ENCODE results near the gene DRC7. TPM values are rescaled to one million over a fixed set of nuclear protein-coding genes. Genes with fewer than 3 reads are reported as not detected.
A peak's percentile ranks its signal among the peaks of the same experiment; 100 is the strongest.
"Not testable (repeated sequence)": the region's sequence is repeated elsewhere in the genome, so short reads cannot be mapped to it uniquely, and the experiment has no call there.

The DRC7 gene
- total RNA-seq, 2 donors from 2014 or later, result not detected

DNA sequence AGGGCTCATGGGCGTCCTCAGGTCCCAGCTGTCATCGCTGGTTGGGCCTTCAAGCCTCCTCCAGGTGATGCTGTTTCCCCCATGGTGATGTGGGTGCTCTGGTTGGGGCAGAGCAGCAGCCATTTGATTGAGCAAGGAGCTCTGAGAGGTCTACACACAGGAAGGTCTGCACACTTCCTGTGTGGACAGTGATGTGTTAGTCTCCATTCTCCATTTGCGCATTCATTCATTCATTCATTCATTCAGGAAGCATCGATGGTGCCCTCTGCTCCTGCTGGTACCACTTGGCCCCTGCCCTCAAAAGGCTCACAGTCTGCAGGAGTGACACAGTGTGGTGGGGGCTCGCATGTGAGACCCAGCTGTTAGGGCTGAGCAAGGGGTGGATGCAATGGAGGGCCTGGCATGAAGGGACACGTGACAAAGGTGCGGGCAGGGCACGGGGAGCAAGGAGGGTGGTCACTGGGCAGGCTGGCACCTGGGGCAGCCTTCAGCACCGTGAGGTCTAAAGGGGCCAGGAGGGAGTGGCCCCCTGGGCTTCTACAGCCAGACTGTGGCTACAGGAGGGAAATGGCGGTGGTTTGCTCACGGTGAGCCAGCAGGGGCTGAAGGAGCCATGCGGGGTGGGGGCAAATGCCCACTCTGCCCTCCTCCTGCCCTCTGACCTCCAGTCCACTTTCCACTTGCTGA is 25.0 kb upstream of the DRC7 start:
- intact Hi-C loops (cut with DNase I), result loop anchor here in 1 of 2 donors (10.0 kb wide), 1 partner anchor 45 kb away; no protein-coding TSS in a partner anchor
- ATAC-seq (no peak), DNase-seq (no peak)

DNA sequence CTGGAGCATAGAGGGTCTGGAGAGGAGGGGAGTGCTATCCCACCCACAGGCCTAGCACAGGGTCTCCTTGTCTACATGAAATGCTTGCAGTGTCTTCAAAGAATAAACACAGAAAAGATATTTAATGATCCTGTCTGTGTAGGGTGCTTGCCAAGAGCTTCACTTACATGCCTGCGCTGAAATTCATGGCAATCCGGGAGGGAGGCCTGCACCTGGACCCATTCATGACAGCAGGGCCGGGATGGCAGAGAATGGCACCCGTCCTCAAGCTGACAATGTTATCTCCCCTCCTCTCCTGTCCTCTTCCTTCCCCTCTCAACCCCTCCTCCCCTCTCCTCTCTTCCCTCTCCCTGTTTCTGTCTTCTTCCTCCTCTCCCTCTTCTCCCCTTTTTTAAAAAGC is 24.4 kb upstream of the DRC7 start:
- intact Hi-C loops (cut with DNase I), result no loop called here
- no peak for DNase-seq
- no peak for ATAC-seq

- ATAC-seq; intact Hi-C loops (cut with DNase I); DNase-seq: not testable (repeated sequence)
These were observed 23.2 kb upstream of the DRC7 start for GRCh38 chr16:57671451-57671850.

GRCh38 chr16:57672416-57672815 is 22.2 kb upstream of the DRC7 start:
- DNase-seq (no peak), ATAC-seq (no peak)
- intact Hi-C loops (cut with DNase I), result no loop called here

- no peak for ATAC-seq
- intact Hi-C loops (cut with DNase I), result no loop called here
- DNase-seq, result no peak
These were observed 21.8 kb upstream of the DRC7 start for GRCh38 chr16:57672824-57673223.

DNA sequence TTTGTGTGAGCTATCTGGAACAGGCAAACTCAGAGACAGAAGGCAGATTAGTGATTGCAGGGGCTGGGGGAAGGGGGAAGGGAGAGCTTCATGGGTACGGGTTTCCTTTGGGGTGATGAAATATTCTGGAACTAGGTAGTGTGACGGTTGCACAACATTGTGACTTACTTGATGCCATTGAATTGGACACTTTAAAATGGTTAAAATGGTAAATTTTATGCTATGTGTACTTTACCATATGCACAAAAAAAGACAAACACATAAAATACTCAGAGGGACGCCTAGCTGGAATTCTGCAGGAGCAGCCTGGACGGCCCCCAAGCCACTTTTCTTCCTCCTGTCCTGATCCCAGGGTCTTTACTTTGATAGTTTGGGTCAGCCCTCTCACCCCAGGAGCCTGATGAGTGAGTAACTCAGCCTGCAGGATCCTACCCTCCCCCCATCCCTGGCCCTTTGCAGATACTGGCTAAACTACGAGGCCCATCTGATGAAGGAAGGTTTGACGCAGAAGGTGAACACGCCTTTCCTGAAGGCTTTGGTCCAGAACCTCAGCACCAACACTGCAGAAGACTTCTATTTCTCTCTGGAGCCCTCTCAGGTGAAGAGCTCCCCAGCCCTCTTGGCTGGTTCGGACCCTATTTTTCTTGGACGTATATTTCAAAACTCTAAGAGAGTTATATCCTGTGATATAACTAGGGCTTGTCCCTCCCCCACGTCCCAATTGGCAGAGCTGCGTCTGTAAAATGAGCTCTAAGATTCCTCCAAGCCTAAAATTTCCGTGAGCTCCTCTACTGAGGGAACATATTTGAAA is 18.7 kb upstream of the DRC7 start:
- ATAC-seq (peak in 1 of 2 donors; percentile 69), DNase-seq (peak; percentile 44)
- intact Hi-C loops (cut with DNase I), result no loop called here

- DNase-seq, result no peak
- intact Hi-C loops (cut with DNase I), result no loop called here
- ATAC-seq, result no peak
These were observed 18.0 kb upstream of the DRC7 start for GRCh38 chr16:57676553-57677085.

DNA sequence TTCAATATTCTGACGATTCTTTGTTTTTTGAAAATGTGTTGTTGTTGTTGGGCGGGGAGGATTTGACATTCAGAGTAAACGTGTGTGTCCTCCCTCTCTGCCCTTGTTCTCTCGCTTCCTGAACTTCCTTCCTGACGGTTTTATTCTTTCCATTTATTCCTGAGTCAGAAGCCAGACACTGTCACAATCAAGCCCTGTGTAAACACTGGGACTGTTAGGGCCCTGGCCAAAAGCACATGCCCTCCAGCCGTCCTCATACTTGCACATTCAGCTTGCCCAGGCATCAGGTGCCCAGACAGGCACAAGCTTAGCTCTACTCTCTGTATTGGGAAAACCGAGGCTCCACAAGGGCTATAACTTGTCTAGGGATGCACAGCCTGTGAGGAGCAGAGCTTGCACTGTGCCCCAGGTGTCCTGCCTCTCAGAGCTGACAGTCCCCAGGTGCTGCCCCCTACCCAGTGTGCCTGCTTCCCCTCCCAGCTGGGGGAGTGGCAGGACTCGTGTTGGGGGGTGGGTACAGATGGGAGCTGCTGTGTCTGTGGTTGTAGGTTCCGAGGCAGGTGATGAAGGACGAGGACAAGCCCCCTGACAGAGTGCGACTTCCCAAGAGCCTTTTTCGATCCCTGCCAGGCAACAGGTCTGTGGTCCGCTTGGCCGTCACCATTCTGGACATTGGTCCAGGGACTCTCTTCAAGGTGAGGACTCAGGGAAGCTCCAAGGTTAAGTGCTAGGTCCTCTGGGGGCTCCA is 16.8 kb upstream of the DRC7 start:
- intact Hi-C loops (cut with DNase I), result no loop called here
- DNase-seq (no peak), ATAC-seq (peak in 1 of 2 donors; percentile 33)

DNA sequence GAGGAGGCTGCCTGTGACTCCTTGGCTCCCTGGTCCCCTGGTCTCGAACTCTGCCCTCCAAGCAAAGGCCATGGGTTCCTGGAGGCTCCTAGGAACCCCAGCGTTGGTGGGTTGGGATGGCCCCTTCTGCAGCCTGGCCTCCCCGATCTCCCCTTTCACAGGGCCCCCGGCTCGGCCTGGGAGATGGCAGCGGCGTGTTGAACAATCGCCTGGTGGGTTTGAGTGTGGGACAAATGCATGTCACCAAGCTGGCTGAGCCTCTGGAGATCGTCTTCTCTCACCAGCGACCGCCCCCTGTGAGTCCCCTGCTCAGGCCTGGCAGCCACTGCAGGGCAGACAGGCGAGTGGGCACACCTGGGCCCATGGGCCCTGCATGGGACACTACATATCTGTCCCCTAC is 15.6 kb upstream of the DRC7 start:
- no peak for DNase-seq
- intact Hi-C loops (cut with DNase I), result no loop called here
- no peak for ATAC-seq

GRCh38 chr16:57679767-57680482 is 14.7 kb upstream of the DRC7 start:
- ATAC-seq (no peak), DNase-seq (no peak)
- intact Hi-C loops (cut with DNase I), result no loop called here

DNA sequence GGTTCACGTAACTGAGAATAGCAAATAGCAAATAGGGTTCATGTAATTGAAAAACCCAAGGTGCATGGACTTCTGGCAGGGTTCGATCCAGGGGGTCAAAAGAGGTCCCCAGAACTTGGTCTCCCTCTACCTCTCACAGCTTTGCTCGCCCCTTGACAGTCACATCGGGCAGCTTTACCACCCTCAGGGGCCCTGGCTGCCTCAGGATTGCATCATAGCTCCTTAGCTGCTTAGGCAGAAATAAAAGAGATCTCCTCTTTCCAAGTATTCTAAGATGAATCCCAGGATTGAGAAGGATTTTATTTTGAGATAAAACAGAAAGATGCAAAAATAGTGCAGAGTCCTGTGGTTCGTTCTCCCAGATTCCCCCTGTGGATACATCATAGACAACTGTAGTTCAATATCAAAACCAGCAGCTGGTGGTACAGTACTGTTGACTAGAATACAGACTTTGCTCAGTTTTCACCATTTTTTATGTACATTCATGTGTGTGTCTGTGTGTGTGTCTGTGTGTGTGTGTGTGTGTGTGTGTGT is 13.7 kb upstream of the DRC7 start:
- intact Hi-C loops (cut with DNase I), result no loop called here
- DNase-seq, result no peak
- ATAC-seq, result no peak

DNA sequence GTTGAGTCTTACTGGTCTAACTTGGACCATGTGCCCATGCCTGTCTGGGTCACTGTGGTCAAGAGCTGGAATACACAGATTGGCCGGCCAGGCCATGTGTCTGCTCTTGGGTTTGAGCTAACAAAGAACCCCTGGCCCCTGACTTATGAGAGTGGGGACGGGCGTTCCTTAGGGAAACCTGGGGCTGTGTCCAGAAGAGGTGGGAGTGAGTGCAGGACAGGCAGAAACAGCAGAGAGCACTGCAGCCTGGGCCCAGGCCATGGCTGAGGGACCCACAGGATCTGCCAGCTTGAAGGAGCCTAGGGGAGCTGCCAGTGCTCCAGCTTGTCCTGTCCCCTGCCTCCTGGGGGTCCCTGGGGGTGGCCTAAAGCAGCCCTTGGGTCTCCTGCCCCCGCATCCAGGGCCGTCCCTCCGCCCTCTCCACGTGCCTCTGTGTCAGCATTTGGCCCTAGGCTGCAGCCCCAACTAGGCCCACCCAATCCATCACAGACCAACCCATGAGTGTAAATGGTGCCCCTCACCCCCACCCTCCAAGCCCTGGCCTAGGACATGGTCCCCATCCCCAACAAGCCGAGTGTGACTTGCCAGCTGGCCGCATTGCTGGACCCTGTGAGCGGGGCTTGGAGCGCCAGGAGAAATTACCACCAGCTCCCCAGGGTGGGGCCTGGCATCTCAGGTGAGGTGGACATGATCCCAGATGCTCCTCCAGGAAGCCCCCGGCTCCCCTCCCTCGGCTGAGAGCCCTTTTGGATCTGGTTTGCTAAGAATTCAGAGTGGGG is 12.5 kb upstream of the DRC7 start:
- intact Hi-C loops (cut with DNase I), result no loop called here
- ATAC-seq, result no peak
- no peak for DNase-seq

DNA sequence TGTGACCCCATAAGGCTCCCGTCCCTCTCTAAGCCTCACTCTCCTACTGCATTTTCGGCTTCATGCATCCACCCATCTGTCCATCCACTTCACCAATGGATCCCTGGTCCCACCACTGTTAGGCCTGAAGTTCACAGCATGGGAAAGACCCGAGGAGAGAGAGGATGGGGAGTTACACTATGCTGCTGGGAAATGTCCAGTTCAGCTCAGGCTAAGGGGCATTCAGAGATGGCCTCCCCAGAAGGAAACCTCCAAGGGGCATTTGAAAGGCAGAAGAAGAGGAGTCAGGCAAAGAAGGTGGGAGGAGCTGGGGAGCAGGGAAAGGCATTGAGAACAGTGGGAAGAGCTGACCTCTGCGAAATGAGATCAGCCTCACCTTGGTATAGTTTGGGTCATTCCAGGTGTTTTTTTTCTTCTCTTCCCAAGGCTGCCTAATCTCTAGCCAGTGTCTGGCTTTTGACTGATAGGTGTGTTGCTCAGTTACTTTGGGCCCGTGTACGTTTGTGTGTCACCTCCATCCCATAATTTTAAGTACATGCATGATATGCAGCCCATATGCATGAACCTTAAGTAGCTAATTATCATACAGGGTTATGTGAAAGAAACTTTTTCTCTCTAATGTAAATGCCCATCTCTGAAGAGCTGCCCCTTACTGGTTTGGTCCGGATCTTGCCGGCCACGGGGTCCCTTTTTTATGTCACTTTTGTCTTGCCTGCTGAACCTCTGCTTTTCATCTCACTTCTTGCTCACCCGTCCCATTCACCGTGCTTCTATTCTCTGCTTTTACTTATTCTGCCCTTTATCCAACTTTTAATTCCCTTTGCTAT is 11.6 kb upstream of the DRC7 start:
- intact Hi-C loops (cut with DNase I), result no loop called here
- no peak for ATAC-seq

DNA sequence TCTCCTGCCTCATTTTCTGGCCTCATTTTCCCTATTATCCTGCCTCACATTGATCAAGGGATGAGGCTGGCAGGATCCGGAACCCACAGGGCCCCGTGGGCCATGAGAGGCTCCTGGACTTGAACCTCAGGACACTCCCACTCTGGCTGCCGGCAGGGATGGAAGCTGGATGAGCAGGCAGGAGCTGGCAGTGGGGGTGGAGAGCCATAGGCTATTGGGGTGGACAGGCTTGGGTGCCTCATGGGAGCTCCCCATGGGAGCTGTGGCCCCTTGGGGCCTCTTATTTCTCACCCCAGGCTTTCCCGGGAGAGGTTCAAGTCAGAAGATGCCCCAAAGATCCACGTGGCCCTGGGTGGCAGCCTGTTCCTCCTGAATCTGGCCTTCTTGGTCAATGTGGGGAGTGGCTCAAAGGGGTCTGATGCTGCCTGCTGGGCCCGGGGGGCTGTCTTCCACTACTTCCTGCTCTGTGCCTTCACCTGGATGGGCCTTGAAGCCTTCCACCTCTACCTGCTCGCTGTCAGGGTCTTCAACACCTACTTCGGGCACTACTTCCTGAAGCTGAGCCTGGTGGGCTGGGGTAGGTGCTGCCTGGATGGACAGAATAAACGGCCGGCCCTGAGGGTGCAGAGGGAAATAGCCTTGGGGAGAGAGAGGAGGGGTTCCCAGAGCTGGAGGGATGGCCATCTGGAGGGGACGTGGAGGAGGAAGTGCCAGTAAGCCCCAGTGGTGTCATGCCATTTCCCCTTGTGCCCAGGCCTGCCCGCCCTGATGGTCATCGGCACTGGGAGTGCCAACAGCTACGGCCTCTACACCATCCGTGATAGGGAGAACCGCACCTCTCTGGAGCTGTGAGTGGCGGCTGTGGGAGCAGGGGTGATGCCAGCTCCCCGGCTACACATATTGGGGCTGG is 10.7 kb upstream of the DRC7 start:
- DNase-seq (no peak), ATAC-seq (no peak)
- intact Hi-C loops (cut with DNase I), result no loop called here

More for the DNA sequence above, 11.6 kb upstream of the DRC7 start:
- no peak for DNase-seq

DNA sequence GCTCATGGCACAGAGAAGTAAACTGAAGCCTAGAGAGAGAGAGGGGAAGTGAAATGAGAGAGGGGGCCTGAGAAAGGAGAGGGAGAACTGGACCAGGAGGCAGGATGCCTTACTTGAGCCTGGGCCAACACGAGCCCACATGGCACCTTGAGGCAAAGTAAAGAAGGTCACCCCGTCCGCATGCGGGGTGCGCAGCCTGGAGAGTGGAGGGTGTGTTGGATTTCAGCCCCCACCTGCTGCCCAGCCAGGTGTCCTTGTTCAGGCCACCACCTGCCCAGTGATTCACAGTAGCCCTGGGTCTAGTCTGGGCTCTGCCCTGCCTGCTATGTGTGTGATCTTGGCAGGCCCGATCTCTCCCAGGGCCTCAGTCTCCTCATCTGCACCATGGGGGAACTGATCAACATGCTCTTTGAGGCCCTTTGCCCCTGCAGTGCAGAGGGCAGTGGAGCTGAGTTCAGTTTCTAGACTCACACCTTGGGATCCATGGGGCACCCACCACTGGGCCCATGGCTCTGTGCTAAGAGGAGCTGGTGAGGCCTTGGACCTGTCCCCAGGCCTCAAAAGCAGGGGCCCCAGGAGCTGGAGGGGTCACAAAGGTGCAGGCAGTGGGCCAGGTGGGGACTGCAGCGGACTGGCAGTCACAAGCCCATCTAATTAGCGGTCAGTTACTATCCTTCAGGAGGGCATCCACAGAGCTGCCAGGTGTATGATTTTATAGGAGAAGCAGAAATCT is 9.8 kb upstream of the DRC7 start:
- intact Hi-C loops (cut with DNase I), result no loop called here
- DNase-seq, result no peak
- ATAC-seq, result no peak

DNA sequence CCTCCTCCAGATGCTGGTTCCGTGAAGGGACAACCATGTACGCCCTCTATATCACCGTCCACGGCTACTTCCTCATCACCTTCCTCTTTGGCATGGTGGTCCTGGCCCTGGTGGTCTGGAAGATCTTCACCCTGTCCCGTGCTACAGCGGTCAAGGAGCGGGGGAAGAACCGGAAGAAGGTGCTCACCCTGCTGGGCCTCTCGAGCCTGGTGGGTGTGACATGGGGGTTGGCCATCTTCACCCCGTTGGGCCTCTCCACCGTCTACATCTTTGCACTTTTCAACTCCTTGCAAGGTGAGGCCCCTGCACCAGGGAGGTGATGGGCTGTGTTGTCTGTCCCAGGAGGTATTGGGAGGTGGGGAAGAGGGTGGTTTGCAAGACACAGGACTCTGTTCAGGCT is 9.0 kb upstream of the DRC7 start:
- intact Hi-C loops (cut with DNase I), result no loop called here
- DNase-seq (no peak), ATAC-seq (no peak)

Data from left cardiac atrium (tissue), 4 donors.